Keratinocyte (primary cell): Measurements from ENCODE around the gene ANKHD1.

Source experiments
- CTCF ChIP-seq, 3 experiments: IDR thresholded peaks in 1 of 3; conservative IDR thresholded peaks in 1 of 3; optimal IDR thresholded peaks in 1 of 3; 2 replicates in 2 of 3; 3 replicates in 1 of 3; pipeline versions ENCODE3 to v1.5.1; 2011; ENCODE audit warnings: low read length in 3 of 3, mild to moderate bottlenecking in 3 of 3, moderate library complexity in 2 of 3, control low read depth in 1 of 3, inconsistent platforms in 1 of 3; ENCODE audit not compliant: insufficient read depth in 2 of 3; ENCODE audit errors: extremely low read depth in 1 of 3
- EZH2 ChIP-seq: IDR thresholded peaks from one replicate; pipeline ENCODE4 v1.6.1; 2012; ENCODE audit warnings: inconsistent platforms, mild to moderate bottlenecking, low read length, moderate library complexity

GRCh38 chr5:140587495-140587894 lies 185.9 kb downstream of the ANKHD1 start:
- TF ChIP-seq EZH2 (no peak), CTCF (optimal IDR thresholded peaks at IDR 0.05 in 1 of 3, IDR thresholded peaks at IDR 0.05 in 1 of 3, conservative IDR thresholded peaks at IDR 0.05 in 1 of 3; ENCODE audit: extremely low read depth in 1 of 3, insufficient read depth in 2 of 3, low read length in 3 of 3) (no peak)
